Suprapubic skin (tissue), 4 donors: Measurements from ENCODE around the gene ATXN1.
"Not testable (repeated sequence)": the region's sequence is repeated elsewhere in the genome, so short reads cannot be mapped to it uniquely, and the experiment has no call there.

Source experiments
- CTCF ChIP-seq, 2 donors: fragments of 200-600 bp in 1 of 2; fragments of 450-650 bp in 1 of 2; sonication (generic) in 1 of 2; IDR thresholded peaks; one replicate each; pipeline ENCODE4 v1.5.1; 2016 to 2019; ENCODE audit warnings: antibody characterized with exemption in 2 of 2, mild to moderate bottlenecking in 1 of 2, moderate library complexity in 1 of 2
- POLR2A ChIP-seq, 2 donors: fragments of 450-650 bp; IDR thresholded peaks; one replicate each; pipeline ENCODE4 v1.6.1; 2017; ENCODE audit warnings: antibody characterized with exemption in 2 of 2, mild to moderate bottlenecking in 2 of 2, moderate library complexity in 2 of 2
- POLR2AphosphoS5 ChIP-seq, 3 donors: sonication (generic); formaldehyde crosslinking; IDR thresholded peaks; one replicate each; pipeline ENCODE4 v1.6.1; 2017; ENCODE audit warnings: antibody characterized with exemption in 3 of 3

DNA sequence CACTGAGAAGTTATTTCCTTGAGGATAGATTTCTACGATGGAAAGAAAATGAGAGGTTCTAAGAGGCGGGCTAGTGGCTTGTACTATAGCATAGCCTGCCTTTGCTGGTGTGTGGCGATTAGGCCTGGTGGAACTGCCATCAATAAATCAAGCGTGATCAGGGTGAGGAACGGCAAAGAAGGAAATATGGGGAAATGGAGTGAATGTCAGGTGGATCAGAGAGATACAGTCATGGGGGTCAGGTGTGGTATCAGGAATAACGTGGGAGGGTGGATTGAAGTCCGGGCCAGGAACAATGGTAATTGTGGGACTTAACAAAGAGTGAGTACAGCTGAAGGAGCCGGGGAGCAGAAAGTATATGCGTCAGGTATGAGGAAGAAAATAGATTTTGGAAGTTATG lies 500.7 kb downstream of the ATXN1 start:
- TF ChIP-seq CTCF, POLR2A, POLR2AphosphoS5 (IDR thresholded peaks at IDR 0.05): not testable (repeated sequence)
